ENCODE results near the gene BCL3.

BCL3 gene

GRCh38 chr19:44794610-44795009, 46.1 kb downstream of the BCL3 start:
- DNase-seq (ENCODE audit: low read depth) = no peak

GRCh38 chr19:44795398-44795987, 47.0 kb downstream of the BCL3 start:
- no peak for DNase-seq (ENCODE audit: low read depth)

- no peak for DNase-seq (ENCODE audit: low read depth)
Observed at GRCh38 chr19:44796701-44797115, 48.2 kb downstream of the BCL3 start.

- no peak for DNase-seq (ENCODE audit: low read depth)
Observed at GRCh38 chr19:44799627-44800346, 51.3 kb downstream of the BCL3 start.

GRCh38 chr19:44800461-44800860, 52.0 kb downstream of the BCL3 start:
- DNase-seq (ENCODE audit: low read depth) = peak; percentile 71

GRCh38 chr19:44803442-44804428, 55.2 kb downstream of the BCL3 start:
- no peak for DNase-seq (ENCODE audit: low read depth)

GRCh38 chr19:44806291-44806690, 57.8 kb downstream of the BCL3 start:
- DNase-seq (ENCODE audit: low read depth) = no peak

- DNase-seq (ENCODE audit: low read depth) = no peak
Observed at GRCh38 chr19:44807162-44807561, 58.7 kb downstream of the BCL3 start.

- no peak for DNase-seq (ENCODE audit: low read depth)
Observed at GRCh38 chr19:44807652-44808462, 59.3 kb downstream of the BCL3 start.

GRCh38 chr19:44808463-44809371, 60.2 kb downstream of the BCL3 start, which contains the start of gene BCAM:
Gene BCAM (plus strand): TSS chr19:44809103. CDS start chr19:44809125, 22 bp downstream.
- DNase-seq (ENCODE audit: low read depth) = no peak
